Stimulated activated effector memory CD8-positive, alpha-beta T cell treated with anti-CD3 and anti-CD28 coated beads, Interleukin-12 subunit alpha, Interleukin-12 subunit beta, amount 100 ng/mL, for 72 hours (primary cell): Measurements from ENCODE around the gene CCR7.
"Not testable (repeated sequence)": the region's sequence is repeated elsewhere in the genome, so short reads cannot be mapped to it uniquely, and the experiment has no call there.

Experiments used
- ATAC-seq: fragments of 150-1000 bp; cut with Tn5 transposase; 2 replicates; pipeline ENCODE4 v1.10.0; 2021
- DNase-seq, 2 donors: peaks; one replicate each; pipeline ENCODE4 v3.0.0; 2021 to 2022; ENCODE audit warnings: low spot score in 2 of 2
- H3K27ac Mint-ChIP-seq: one replicate; pipeline ENCODE4 v1.8.0; 2022; ENCODE audit warnings: mild to moderate bottlenecking, mixed read lengths
- H3K36me3 Mint-ChIP-seq: one replicate; pipeline ENCODE4 v1.8.0; 2022; ENCODE audit warnings: mild to moderate bottlenecking, mixed read lengths
- H3K4me1 Mint-ChIP-seq: one replicate; pipeline ENCODE4 v1.8.0; 2022; ENCODE audit warnings: mixed read lengths
- H3K4me3 Mint-ChIP-seq: one replicate; pipeline ENCODE4 v1.8.0; 2022; ENCODE audit warnings: mild to moderate bottlenecking, mixed read lengths
- H3K9me3 Mint-ChIP-seq: one replicate; pipeline ENCODE4 v1.8.0; 2022; ENCODE audit warnings: mixed read lengths

Gene CCR7

GRCh38 chr17:40600486-40601046 is 35.3 kb upstream of the CCR7 start:
- Mint-ChIP-seq H3K4me3 (no peak overlapping the region), H3K9me3 (no peaks in the 10 kb centered on the region), H3K4me1 (peaks cover 84% of the 10 kb centered on the region), H3K27ac (peak overlapping the region; percentile 94), H3K36me3 (peaks cover 24% of the 10 kb centered on the region)
- ATAC-seq (no peak), DNase-seq (no peak)

- Mint-ChIP-seq H3K36me3 (peaks cover 24% of the 10 kb centered on the region), H3K27ac (peak overlapping the region; percentile 94), H3K9me3 (no peaks in the 10 kb centered on the region), H3K4me3 (peak overlapping the region; percentile 65), H3K4me1 (peaks cover 76% of the 10 kb centered on the region)
- ATAC-seq (no peak), DNase-seq (no peak)
These were observed 34.1 kb upstream of the CCR7 start for GRCh38 chr17:40599468-40599763.

- H3K9me3 Mint-ChIP-seq, result no peaks in the 10 kb centered on the region
- H3K4me3 Mint-ChIP-seq, result peak overlapping the region; percentile 65
- ATAC-seq, result peak; percentile 82
- H3K4me1 Mint-ChIP-seq, result peaks cover 70% of the 10 kb centered on the region
- peak in 1 of 2 donors; percentile 80 for DNase-seq
- peak overlapping the region; percentile 94 for H3K27ac Mint-ChIP-seq
- H3K36me3 Mint-ChIP-seq, result peaks cover 24% of the 10 kb centered on the region
These were observed 33.6 kb upstream of the CCR7 start for GRCh38 chr17:40598619-40599467.

- Mint-ChIP-seq H3K9me3 (no peaks in the 10 kb centered on the region), H3K4me1 (peaks cover 68% of the 10 kb centered on the region), H3K4me3 (peak overlapping the region; percentile 65), H3K36me3 (peaks cover 24% of the 10 kb centered on the region), H3K27ac (peak overlapping the region; percentile 94)
- DNase-seq (no peak), ATAC-seq (no peak)
These were observed 33.0 kb upstream of the CCR7 start for GRCh38 chr17:40598301-40598618.

GRCh38 chr17:40597556-40598300 is 32.5 kb upstream of the CCR7 start:
- H3K4me3 Mint-ChIP-seq, result peak overlapping the region; percentile 65
- peaks cover 63% of the 10 kb centered on the region for H3K4me1 Mint-ChIP-seq
- no peaks in the 10 kb centered on the region for H3K9me3 Mint-ChIP-seq
- H3K27ac Mint-ChIP-seq, result peak overlapping the region; percentile 94
- ATAC-seq (no peak), DNase-seq (peak in 1 of 2 donors; percentile 49)
- H3K36me3 Mint-ChIP-seq, result peaks cover 20% of the 10 kb centered on the region

GRCh38 chr17:40597156-40597555 is 31.9 kb upstream of the CCR7 start:
- DNase-seq (no peak), ATAC-seq (no peak)

GRCh38 chr17:40596261-40596919 is 31.1 kb upstream of the CCR7 start:
- peaks cover 54% of the 10 kb centered on the region for H3K4me1 Mint-ChIP-seq
- no peaks in the 10 kb centered on the region for H3K9me3 Mint-ChIP-seq
- DNase-seq (peak in 1 of 2 donors; percentile 49), ATAC-seq (peak; percentile 66)
- no peak overlapping the region for H3K4me3 Mint-ChIP-seq
- H3K27ac Mint-ChIP-seq, result peak overlapping the region; percentile 67
- peaks cover 16% of the 10 kb centered on the region for H3K36me3 Mint-ChIP-seq

More at GRCh38 chr17:40597156-40597555, 31.9 kb upstream of the CCR7 start:
- peaks cover 57% of the 10 kb centered on the region for H3K4me1 Mint-ChIP-seq
- H3K4me3 Mint-ChIP-seq, result no peak overlapping the region
- H3K27ac Mint-ChIP-seq, result peak overlapping the region; percentile 67
- H3K36me3 Mint-ChIP-seq, result peaks cover 16% of the 10 kb centered on the region
- H3K9me3 Mint-ChIP-seq, result no peaks in the 10 kb centered on the region

- H3K36me3 Mint-ChIP-seq, result no peaks in the 10 kb centered on the region
- DNase-seq, result no peak
- H3K27ac Mint-ChIP-seq, result no peak overlapping the region
- H3K9me3 Mint-ChIP-seq, result peaks cover 3% of the 10 kb centered on the region
- peaks cover 30% of the 10 kb centered on the region for H3K4me1 Mint-ChIP-seq
- no peak overlapping the region for H3K4me3 Mint-ChIP-seq
- ATAC-seq, result no peak
These were observed 25.5 kb upstream of the CCR7 start for GRCh38 chr17:40590742-40591141.

GRCh38 chr17:40588552-40588951 is 23.3 kb upstream of the CCR7 start:
- DNase-seq, result no peak
- H3K27ac Mint-ChIP-seq, result no peak overlapping the region
- H3K4me3 Mint-ChIP-seq, result no peak overlapping the region
- H3K9me3 Mint-ChIP-seq, result peaks cover 11% of the 10 kb centered on the region
- no peak for ATAC-seq
- H3K4me1 Mint-ChIP-seq, result peaks cover 25% of the 10 kb centered on the region
- H3K36me3 Mint-ChIP-seq, result no peaks in the 10 kb centered on the region

GRCh38 chr17:40586264-40586663 is 21.0 kb upstream of the CCR7 start:
- H3K36me3 Mint-ChIP-seq, H3K4me3 Mint-ChIP-seq, DNase-seq, H3K27ac Mint-ChIP-seq, ATAC-seq: not testable (repeated sequence)
- peaks cover 13% of the 10 kb centered on the region for H3K9me3 Mint-ChIP-seq
- peaks cover 44% of the 10 kb centered on the region for H3K4me1 Mint-ChIP-seq

GRCh38 chr17:40584950-40585349 is 19.7 kb upstream of the CCR7 start:
- not testable (repeated sequence) for ATAC-seq, H3K27ac Mint-ChIP-seq, H3K36me3 Mint-ChIP-seq, DNase-seq, H3K4me3 Mint-ChIP-seq
- peaks cover 49% of the 10 kb centered on the region for H3K4me1 Mint-ChIP-seq
- peaks cover 13% of the 10 kb centered on the region for H3K9me3 Mint-ChIP-seq

- Mint-ChIP-seq H3K9me3 (peaks cover 10% of the 10 kb centered on the region), H3K4me1 (peaks cover 39% of the 10 kb centered on the region), H3K36me3 (peaks cover 4% of the 10 kb centered on the region), H3K27ac (peak overlapping the region; percentile 3), H3K4me3 (peak overlapping the region; percentile 47)
- DNase-seq (no peak), ATAC-seq (peak; percentile 85)
These were observed 17.1 kb upstream of the CCR7 start for GRCh38 chr17:40582328-40582901.

GRCh38 chr17:40580140-40580539 is 14.9 kb upstream of the CCR7 start:
- Mint-ChIP-seq H3K27ac (no peak overlapping the region), H3K4me3 (no peak overlapping the region), H3K9me3 (peaks cover 13% of the 10 kb centered on the region), H3K36me3 (peaks cover 4% of the 10 kb centered on the region), H3K4me1 (peaks cover 38% of the 10 kb centered on the region)
- DNase-seq, result no peak
- ATAC-seq, result no peak

- H3K27ac Mint-ChIP-seq, result no peak overlapping the region
- DNase-seq (no peak), ATAC-seq (no peak)
- H3K4me3 Mint-ChIP-seq, result no peak overlapping the region
- peaks cover 13% of the 10 kb centered on the region for H3K9me3 Mint-ChIP-seq
- H3K4me1 Mint-ChIP-seq, result peaks cover 38% of the 10 kb centered on the region
- H3K36me3 Mint-ChIP-seq, result peaks cover 4% of the 10 kb centered on the region
These were observed 14.2 kb upstream of the CCR7 start for GRCh38 chr17:40579471-40579870.

GRCh38 chr17:40577611-40578065 is 12.4 kb upstream of the CCR7 start:
- DNase-seq (no peak), ATAC-seq (peak; percentile 84)
- Mint-ChIP-seq H3K9me3 (peaks cover 10% of the 10 kb centered on the region), H3K36me3 (peaks cover 4% of the 10 kb centered on the region), H3K27ac (no peak overlapping the region), H3K4me1 (peaks cover 31% of the 10 kb centered on the region), H3K4me3 (no peak overlapping the region)
